ENCODE data around the gene ADGRG1.
"Not testable (repeated sequence)": the region's sequence is repeated elsewhere in the genome, so short reads cannot be mapped to it uniquely, and the experiment has no call there.

The ADGRG1 gene

DNA sequence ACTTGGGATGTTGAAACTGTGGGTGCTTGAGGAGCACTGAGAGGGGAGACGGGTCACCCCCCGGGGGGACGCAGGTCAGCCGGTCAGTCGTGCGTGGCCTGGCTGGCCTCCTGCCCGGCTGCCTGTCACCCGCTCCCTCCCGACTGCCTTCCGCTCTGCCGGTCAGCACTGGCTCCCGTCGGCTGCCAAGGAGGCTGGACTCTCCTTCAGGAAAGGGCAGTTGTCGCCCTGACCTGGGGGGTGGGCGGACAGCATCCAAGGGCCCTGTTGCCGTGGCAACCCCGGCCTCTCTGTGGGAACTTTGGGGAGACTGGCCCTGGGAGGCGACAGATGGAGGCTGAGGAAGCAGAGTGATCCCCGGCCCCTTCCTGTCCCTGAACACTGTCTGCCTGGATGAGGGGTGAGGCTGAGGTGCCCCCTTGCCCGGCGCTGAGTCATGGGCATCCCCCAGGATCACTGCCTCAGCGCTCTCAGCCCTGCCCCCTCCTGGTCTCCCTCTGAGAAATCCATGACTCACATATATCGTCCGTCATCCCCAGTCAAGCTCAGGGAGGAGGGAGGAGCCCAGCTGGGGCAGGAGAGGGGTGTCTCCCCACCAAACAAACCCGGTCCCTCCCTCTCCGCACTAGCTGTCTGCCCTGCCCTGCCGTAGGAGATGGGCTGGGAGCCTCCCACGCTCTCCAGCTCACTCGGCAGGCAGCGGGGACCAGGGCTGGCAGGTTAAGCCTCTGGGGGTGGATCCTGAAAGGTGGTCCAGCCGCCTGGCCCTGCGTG is at the start of gene ADGRG1:
Gene ADGRG1 (plus strand): TSS at position 623 of the 774 bp plus-strand sequence. CDS start 21,658 bp downstream, outside the sequence.
- no peak for DNase-seq

DNA sequence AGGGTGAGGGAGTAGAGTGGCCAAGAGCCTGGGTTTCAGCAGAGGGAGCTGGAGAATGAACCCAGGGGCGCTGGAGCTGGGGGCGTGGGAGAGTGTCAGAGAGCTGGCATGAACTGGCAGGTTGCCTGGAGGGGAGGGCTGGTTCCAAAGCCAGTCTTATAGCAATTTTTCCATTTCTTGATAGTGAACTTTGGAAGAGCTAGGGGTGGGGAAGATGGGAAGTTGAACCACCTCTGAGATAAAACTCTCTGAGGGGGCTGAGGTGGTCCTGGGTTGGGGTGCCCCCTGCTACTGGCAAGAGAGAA is 49.1 kb upstream of the ADGRG1 start:
- no peak for DNase-seq

- DNase-seq: no peak
These were observed 43.3 kb upstream of the ADGRG1 start for GRCh38 chr16:57585051-57585687.

DNA sequence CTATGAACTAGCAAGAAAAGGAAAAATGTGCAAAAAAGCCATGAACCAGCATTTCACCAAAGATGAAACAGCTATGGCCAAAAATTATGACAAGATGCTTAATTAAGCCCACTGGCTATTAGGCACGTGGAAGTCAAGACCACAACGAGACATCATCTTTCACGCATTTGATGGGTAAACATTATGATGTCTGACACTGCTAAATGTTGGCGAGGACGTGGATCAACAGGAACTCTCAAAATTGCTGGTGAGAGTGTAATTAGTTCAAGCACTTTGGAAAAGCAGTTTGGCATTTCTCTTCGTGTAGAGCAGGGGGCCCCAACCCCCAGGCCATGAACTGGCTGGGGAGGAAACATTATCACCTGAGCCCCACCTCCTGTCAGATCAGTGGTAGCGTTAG is 39.6 kb upstream of the ADGRG1 start:
- no peak for DNase-seq

GRCh38 chr16:57589374-57589773 is 39.1 kb upstream of the ADGRG1 start:
- DNase-seq: no peak

DNA sequence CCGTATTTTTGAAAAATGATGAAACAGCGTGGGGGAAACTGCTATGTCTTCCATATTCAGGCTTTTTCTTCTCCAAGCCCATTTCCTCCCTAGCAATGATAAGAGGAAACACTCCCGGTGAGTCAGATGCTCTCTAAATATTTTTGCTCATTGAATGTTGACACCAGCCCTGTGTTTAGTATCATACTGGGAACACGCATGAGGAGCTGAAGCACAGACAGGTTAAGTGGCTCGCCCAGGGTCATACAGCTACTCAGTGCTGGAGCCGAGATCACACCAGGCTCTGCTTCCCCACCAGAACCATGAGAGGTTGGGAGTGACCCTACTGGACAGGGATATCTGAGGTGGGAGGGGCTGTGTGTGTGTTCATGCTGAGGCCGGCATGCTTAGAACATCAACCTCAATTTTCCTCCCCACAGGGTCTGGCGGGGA is 37.8 kb upstream of the ADGRG1 start:
- no peak for DNase-seq

GRCh38 chr16:57591086-57591869 is 37.2 kb upstream of the ADGRG1 start:
- no peak for DNase-seq

DNA sequence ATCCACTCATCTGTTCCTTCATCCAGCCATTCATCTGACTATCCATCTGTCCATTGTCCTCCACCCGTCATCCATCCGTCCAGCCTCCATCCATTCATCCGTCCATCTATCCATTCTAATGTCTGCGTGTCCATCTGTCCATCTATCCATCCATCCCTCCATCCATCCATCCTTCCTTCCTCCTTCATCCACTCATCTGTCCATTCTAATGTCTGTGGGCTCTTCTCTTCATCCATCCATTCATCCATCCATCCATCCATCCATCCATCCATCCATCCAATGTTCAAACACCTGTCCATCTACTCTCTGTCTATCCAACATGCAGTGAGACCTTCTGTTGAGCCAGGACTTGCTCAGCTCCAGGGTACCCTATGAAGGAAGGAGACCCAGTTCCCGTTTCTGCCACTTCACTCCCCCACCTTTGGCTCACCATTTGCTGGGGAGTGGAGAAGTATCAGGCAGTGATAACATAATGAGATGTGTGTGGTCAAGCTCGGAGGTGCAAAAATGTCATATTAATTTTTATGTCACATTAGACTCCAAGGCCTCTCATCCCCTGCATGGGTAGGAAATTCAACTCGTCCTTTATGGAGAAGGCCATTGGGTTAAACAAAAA is 36.5 kb upstream of the ADGRG1 start:
- DNase-seq: no peak

GRCh38 chr16:57592591-57593003 is 35.8 kb upstream of the ADGRG1 start:
- no peak for DNase-seq

- DNase-seq: no peak
These were observed 35.4 kb upstream of the ADGRG1 start for GRCh38 chr16:57593021-57593420.

GRCh38 chr16:57593990-57594389 is 34.4 kb upstream of the ADGRG1 start:
- no peak for DNase-seq

GRCh38 chr16:57594531-57595031 is 33.8 kb upstream of the ADGRG1 start:
- DNase-seq: no peak

- DNase-seq: not testable (repeated sequence)
These were observed 32.2 kb upstream of the ADGRG1 start for GRCh38 chr16:57596234-57596633.

DNA sequence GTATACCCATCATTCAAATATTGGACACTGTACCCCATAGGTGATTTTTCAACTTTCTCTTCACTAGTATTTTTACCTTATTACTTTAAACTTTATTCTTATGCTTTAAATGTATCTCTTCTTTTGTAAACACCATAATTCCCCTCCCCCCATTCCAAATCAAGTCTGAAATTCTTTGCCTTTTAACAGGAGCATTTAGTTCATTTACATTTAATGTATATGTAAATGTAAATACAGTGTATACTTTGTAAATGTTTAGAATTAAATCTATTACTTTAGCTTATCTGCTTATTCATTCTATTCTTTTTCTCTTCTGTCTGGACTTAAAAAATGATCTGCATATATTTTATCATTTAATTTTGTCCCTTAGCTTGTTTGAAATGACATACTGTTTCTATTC is 30.0 kb upstream of the ADGRG1 start:
- no peak for DNase-seq

- DNase-seq: no peak
These were observed 28.2 kb upstream of the ADGRG1 start for GRCh38 chr16:57600048-57600835.

- no peak for DNase-seq
These were observed 27.4 kb upstream of the ADGRG1 start for GRCh38 chr16:57600952-57601580.

DNA sequence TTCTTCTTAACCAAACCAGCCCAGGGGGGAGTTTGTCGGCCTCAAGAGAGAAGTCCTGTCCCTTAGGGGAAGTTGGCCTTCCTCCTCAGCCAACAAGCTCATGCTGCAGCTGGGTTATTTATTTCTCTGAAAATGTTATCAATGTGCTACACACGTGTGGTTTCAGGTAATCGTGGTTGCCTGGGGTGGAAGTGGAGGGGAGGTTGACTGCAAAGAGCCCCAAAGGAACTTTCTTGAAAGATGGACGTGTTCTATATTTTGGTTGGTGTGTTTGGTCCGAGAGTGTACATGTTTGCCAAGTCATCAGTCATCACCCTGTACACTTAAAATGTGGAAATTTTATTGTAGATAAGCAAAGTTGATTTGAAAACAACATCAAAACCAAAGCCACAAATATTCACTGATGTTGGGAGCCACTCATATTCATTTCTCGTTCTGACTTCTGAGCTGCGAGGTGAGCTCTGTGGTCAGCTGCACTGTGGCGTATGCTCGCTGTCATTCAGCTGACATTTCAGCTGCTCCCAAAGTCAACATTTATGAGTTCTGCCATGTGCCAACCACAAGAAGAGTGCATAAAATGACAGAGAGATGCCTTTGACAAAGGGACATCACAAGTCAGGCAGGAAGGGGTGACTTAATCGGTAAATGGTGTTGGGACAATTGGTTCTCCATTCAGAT is 26.5 kb upstream of the ADGRG1 start:
- no peak for DNase-seq

DNA sequence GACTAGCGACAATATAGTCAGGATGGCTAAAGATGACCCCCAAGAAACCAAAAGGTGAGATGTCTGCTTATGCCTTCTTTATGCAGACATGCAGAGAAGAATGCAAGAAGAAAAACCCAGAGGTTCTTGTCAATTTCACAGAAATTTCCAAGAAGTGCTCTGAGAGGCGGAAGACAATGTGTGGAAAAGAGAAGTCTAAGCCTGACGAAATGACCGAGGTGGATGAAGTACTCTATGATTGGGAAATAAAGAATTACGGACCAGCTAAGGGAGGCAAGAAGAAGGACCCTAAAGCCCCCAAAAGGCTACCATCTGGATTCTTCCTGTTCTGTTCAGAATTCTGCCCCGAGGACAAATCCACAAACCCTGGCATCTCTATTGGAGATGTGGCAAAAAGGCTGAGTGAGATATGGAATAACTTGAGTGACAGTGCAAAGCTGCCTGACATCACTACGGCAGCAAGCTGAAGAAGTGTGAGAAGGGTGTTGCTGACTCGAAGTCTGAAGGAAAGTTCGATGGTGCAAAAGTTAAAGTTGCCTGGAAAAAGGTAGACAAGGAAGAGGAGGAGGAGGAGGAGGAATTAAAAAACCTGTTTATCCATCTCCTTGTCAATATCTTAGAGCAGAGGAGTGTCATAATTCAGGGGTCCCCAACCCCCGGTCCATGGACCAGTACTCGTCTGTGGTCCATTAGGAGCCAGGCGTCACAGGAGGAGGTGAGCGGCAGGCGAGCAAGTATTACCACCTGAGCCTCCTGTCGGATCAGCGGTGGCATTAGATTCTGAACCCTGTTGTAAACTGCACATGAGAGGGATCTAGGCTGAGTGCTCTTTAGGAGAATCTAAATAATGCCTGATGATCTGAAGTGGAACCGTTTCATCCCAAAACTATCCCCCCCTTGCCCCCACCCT is 25.1 kb upstream of the ADGRG1 start:
- DNase-seq: no peak

DNA sequence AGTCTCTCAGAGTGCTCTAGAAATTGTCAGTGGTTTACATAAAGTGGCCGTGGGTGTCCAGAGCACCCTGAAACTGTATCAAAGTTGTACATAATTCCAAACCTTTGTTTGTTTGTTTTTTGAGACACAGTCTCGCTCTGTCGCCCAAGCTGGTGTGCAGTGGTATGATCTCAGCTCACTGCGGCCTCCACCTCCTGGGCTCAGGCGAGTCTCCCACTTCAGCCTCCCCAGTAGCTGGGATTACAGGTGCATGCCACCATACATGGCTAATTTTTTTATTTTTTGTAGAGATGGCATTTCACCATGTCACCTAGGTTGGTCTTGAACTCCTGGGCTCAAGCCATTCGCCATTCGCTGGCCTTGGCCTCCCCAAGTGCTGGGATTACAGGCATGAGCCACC is 24.3 kb upstream of the ADGRG1 start:
- no peak for DNase-seq
